KMS-11 (cell line): ENCODE measurements around the gene TANC2.

ENCODE experiments used
- H2AFZ ChIP-seq: fragments of 200-600 bp; sonication (generic); 2 replicates; pipeline ENCODE4 v1.6.1; 2016; ENCODE audit warnings: antibody characterized with exemption, mixed run types, low read depth
- H3K27ac ChIP-seq: fragments of 200-600 bp; sonication (generic); 2 replicates; pipeline ENCODE4 v1.6.1; 2016; ENCODE audit warnings: mild to moderate bottlenecking, mixed run types
- H3K27me3 ChIP-seq: fragments of 200-600 bp; sonication (generic); 2 replicates; pipeline ENCODE4 v1.6.1; 2017; ENCODE audit warnings: mild to moderate bottlenecking, low read depth, mixed run types, moderate library complexity; ENCODE audit not compliant: insufficient read depth
- H3K36me3 ChIP-seq: fragments of 200-600 bp; sonication (generic); 2 replicates; pipeline ENCODE4 v1.6.1; 2017; ENCODE audit warnings: mild to moderate bottlenecking, mixed run types; ENCODE audit not compliant: insufficient read depth
- H3K4me1 ChIP-seq: fragments of 200-600 bp; sonication (generic); 2 replicates; pipeline ENCODE4 v1.6.1; 2016; ENCODE audit warnings: mild to moderate bottlenecking, low read depth, mixed run types; ENCODE audit not compliant: poor library complexity, severe bottlenecking
- H3K4me2 ChIP-seq: fragments of 200-600 bp; sonication (generic); 2 replicates; pipeline ENCODE4 v1.7.0; 2016; ENCODE audit warnings: mild to moderate bottlenecking, mixed run types
- H3K4me3 ChIP-seq: fragments of 200-600 bp; sonication (generic); IDR thresholded peaks from 2 replicates; pipeline ENCODE4 v1.6.1; 2017; ENCODE audit warnings: low read depth, low read length, mixed read lengths; ENCODE audit not compliant: insufficient read depth
- H3K79me2 ChIP-seq: fragments of 200-600 bp; sonication (generic); 2 replicates; pipeline ENCODE4 v1.6.1; 2016; ENCODE audit warnings: low read depth, mixed run types; ENCODE audit not compliant: insufficient read depth
- H3K9ac ChIP-seq: fragments of 200-600 bp; sonication (generic); 2 replicates; pipeline ENCODE4 v1.6.1; 2016; ENCODE audit warnings: mild to moderate bottlenecking, mixed run types
- H4K20me1 ChIP-seq: fragments of 200-600 bp; sonication (generic); 2 replicates; pipeline ENCODE4 v1.6.1; 2016; ENCODE audit warnings: mild to moderate bottlenecking, mixed run types; ENCODE audit not compliant: insufficient read depth
- CTCF ChIP-seq: fragments of 200-600 bp; sonication (generic); conservative IDR thresholded peaks from 2 replicates; pipeline ENCODE4 v1.6.1; 2017; ENCODE audit warnings: low read depth, mild to moderate bottlenecking, antibody characterized with exemption, low read length, moderate library complexity, mixed read lengths

TANC2 gene

GRCh38 chr17:62996221-62996620, 30.2 kb downstream of the TANC2 start:
- Histone ChIP-seq H2AFZ (no peak overlapping the region), H3K4me1 (no peaks in the 10 kb centered on the region), H3K79me2 (no peaks in the 10 kb centered on the region), H3K36me3 (no peaks in the 10 kb centered on the region), H4K20me1 (no peaks in the 10 kb centered on the region), H3K27ac (no peak overlapping the region), H3K27me3 (no peaks in the 10 kb centered on the region), H3K4me3 (no peak overlapping the region), H3K9ac (no peak overlapping the region), H3K4me2 (no peak overlapping the region)
- no peak for TF ChIP-seq CTCF

GRCh38 chr17:62998166-62998565, 32.1 kb downstream of the TANC2 start:
- Histone ChIP-seq H3K79me2 (no peaks in the 10 kb centered on the region), H3K9ac (no peak overlapping the region), H3K27ac (no peak overlapping the region), H4K20me1 (no peaks in the 10 kb centered on the region), H3K4me1 (no peaks in the 10 kb centered on the region), H3K4me3 (no peak overlapping the region), H3K36me3 (no peaks in the 10 kb centered on the region), H2AFZ (no peak overlapping the region), H3K27me3 (no peaks in the 10 kb centered on the region), H3K4me2 (no peak overlapping the region)
- TF ChIP-seq CTCF = no peak

GRCh38 chr17:62998665-62999393, 32.8 kb downstream of the TANC2 start:
- Histone ChIP-seq H3K27me3 (no peaks in the 10 kb centered on the region), H3K4me3 (no peak overlapping the region), H3K9ac (no peak overlapping the region), H3K4me2 (no peak overlapping the region), H3K79me2 (no peaks in the 10 kb centered on the region), H3K36me3 (no peaks in the 10 kb centered on the region), H4K20me1 (no peaks in the 10 kb centered on the region), H3K4me1 (no peaks in the 10 kb centered on the region), H3K27ac (no peak overlapping the region), H2AFZ (no peak overlapping the region)
- TF ChIP-seq CTCF = no peak

GRCh38 chr17:62999736-63000135, 33.7 kb downstream of the TANC2 start:
- H2AFZ ChIP-seq = no peak overlapping the region
- no peak overlapping the region for H3K4me2 ChIP-seq
- no peak overlapping the region for H3K4me3 ChIP-seq
- H3K9ac ChIP-seq = no peak overlapping the region
- no peak for TF ChIP-seq CTCF
- H3K27me3 ChIP-seq = no peaks in the 10 kb centered on the region
- H3K27ac ChIP-seq = no peak overlapping the region
- H4K20me1 ChIP-seq = no peaks in the 10 kb centered on the region
- H3K4me1 ChIP-seq = no peaks in the 10 kb centered on the region
- H3K79me2 ChIP-seq = no peaks in the 10 kb centered on the region
- H3K36me3 ChIP-seq = no peaks in the 10 kb centered on the region
